OCI-LY1 (cell line): ENCODE data around the gene AHSG.

Experiments used
- EZH2 ChIP-seq: fragments of 200-600 bp; sonication (generic), shearing (Covaris generic); IDR thresholded peaks from 2 replicates; pipeline ENCODE4 v1.8.0; 2017; ENCODE audit warnings: borderline replicate concordance, mixed run types, mild to moderate bottlenecking, antibody characterized with exemption, low read length, moderate library complexity, mixed read lengths
- TF ChIP-seq, protein P1 (sequence below): fragments of 200-600 bp; sonication (generic), shearing (Covaris generic); IDR thresholded peaks from 2 replicates; pipeline ENCODE4 v1.5.1; 2017; ENCODE audit warnings: mild to moderate bottlenecking, antibody characterized with exemption, low read length, moderate library complexity, mixed read lengths

DNA sequence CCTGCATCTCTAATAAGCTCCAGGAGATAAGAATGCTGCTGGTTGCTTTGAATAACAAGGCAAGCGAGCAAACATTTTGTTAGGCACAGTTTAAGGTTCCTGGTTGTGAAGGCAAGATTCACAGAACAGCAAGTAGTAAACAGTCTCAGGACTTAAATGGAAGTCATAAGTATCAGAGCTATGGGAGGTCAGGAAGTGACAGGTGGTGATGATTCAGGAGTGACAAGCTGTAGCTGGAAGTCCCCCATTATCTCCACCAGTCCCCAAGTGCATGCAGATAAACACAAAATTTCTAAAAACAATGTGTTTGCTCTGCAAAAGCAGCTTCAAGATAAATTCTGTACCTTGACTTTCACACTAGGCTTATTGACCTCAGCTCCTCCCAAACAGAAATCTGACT, 30.6 kb downstream of the AHSG start:
- TF ChIP-seq EZH2: no peak
- TF ChIP-seq, protein P1, sequence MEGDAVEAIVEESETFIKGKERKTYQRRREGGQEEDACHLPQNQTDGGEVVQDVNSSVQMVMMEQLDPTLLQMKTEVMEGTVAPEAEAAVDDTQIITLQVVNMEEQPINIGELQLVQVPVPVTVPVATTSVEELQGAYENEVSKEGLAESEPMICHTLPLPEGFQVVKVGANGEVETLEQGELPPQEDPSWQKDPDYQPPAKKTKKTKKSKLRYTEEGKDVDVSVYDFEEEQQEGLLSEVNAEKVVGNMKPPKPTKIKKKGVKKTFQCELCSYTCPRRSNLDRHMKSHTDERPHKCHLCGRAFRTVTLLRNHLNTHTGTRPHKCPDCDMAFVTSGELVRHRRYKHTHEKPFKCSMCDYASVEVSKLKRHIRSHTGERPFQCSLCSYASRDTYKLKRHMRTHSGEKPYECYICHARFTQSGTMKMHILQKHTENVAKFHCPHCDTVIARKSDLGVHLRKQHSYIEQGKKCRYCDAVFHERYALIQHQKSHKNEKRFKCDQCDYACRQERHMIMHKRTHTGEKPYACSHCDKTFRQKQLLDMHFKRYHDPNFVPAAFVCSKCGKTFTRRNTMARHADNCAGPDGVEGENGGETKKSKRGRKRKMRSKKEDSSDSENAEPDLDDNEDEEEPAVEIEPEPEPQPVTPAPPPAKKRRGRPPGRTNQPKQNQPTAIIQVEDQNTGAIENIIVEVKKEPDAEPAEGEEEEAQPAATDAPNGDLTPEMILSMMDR: no peak
